ENCODE measurements around the gene FKBP2. TPM values are rescaled to one million over a fixed set of nuclear protein-coding genes. Genes with fewer than 3 reads are reported as not detected.

The FKBP2 gene
- total RNA-seq, 1 experiment from 2014 or later = 57.2 TPM

- Mint-ChIP-seq H3K4me3 (no peak overlapping the region), H3K9me3 (no peaks in the 10 kb centered on the region), H3K4me1 (peaks cover 6% of the 10 kb centered on the region), H3K36me3 (peaks cover 57% of the 10 kb centered on the region), H3K27me3 (ENCODE audit: low read depth) (no peaks in the 10 kb centered on the region), H3K27ac (peak overlapping the region; percentile 88; the same call in 1 of the 2 replicates)
- DNase-seq (ENCODE audit: low spot score) = no peak
- TF ChIP-seq ELF4 (CRISPR knock-in tag; IDR thresholded peaks at IDR 0.05; ENCODE audit: low read depth) = no peak
- no peak for TF ChIP-seq FOXP4 (CRISPR knock-in tag; IDR thresholded peaks at IDR 0.05)
- no peak for TF ChIP-seq PRDM15 (CRISPR knock-in tag; IDR thresholded peaks at IDR 0.05)
- no peak for TF ChIP-seq ZNF232 (CRISPR knock-in tag; IDR thresholded peaks at IDR 0.05)
- no peak for TF ChIP-seq ZNF671 (CRISPR knock-in tag; IDR thresholded peaks at IDR 0.05)
- TF ChIP-seq ATF3 (CRISPR knock-in tag; conservative IDR thresholded peaks at IDR 0.05) = no peak
- TF ChIP-seq TEAD1 (CRISPR knock-in tag; IDR thresholded peaks at IDR 0.05) = no peak
- TF ChIP-seq ZNF396 (CRISPR knock-in tag; IDR thresholded peaks at IDR 0.05; ENCODE audit: borderline replicate concordance) = no peak
- no peak for TF ChIP-seq E2F1 (CRISPR knock-in tag; IDR thresholded peaks at IDR 0.05)
- no peak for TF ChIP-seq USF2 (CRISPR knock-in tag; IDR thresholded peaks at IDR 0.05)
- no peak for TF ChIP-seq GTF2I (CRISPR knock-in tag; conservative IDR thresholded peaks at IDR 0.05)
- TF ChIP-seq HMGXB4 (CRISPR knock-in tag; IDR thresholded peaks at IDR 0.05) = no peak
- no peak for TF ChIP-seq ATF2 (CRISPR knock-in tag; IDR thresholded peaks at IDR 0.05; ENCODE audit: borderline replicate concordance, low read depth)
- no peak for TF ChIP-seq JUN (CRISPR knock-in tag; IDR thresholded peaks at IDR 0.05)
- POLR2A ChIA-PET = interaction anchor here (0.9 kb wide), 1 partner anchor 38 kb away, joined by 3 read pairs; the partner anchor contains the start of gene FKBP2
- CTCF ChIA-PET = interaction anchor here (0.7 to 5.4 kb wide), 12 partner anchors 12 to 196 kb away, joined by 3 to 76 read pairs (median 8); partner anchors contain the start of genes NUDT22, PLCB3, STIP1 and TRPT1
- ATAC-seq = no peak
These were observed 37.3 kb upstream of the FKBP2 start for GRCh38 chr11:64203421-64204079.

All from WTC11 (cell line).